ENCODE data around the gene EEFSEC. TPM values are rescaled to one million over a fixed set of nuclear protein-coding genes. Genes with fewer than 3 reads are reported as not detected.

EEFSEC gene
- total RNA-seq, 1 experiment from 2014 or later, result 9.5 TPM

DNA sequence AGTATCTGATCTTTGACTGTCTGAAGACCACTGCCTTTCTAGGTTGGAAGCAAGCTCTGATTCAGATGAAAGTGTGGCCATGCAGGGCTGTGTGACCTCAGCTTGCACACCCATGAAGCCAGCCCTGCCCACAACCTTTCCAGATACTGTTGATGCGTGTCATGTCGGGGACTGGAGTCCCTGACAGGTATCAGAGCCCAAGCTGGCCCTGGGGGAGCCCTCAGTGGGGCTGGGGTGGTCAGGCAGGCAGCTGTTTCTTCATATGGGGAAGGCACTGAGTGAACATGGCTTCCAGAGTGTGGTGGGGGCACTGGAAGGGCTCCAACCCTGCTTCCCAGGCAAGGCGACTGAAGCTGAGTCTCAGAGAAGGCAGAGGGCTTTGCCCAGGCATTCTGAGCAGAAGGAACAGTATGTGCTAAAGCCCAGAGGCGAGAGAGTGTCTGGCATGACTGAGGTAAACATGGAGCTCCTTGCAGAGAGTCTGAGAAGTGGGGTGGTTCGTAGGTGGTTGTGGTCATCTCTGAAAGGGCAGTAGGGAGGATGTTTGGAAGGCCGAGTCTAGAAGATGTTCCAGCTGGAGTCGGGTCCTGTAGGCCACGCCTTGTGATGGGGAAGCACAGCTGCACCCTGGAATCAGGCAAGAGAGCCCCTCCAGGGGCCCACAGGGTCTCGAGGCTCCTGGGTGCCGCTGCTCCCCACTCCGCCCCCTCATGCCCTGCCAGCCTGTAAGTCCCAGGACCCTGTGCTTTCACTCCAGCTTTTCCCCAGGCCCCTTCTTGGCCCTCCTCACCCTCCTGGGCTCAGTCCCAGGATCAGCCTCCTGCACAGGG is 122.2 kb downstream of the EEFSEC start:
- no peaks in the 10 kb centered on the region for H3K79me1 ChIP-seq (ENCODE audit: insufficient read depth, low read depth, low read length, poor library complexity, severe bottlenecking)
- H3K56ac ChIP-seq (ENCODE audit: insufficient read length, low read depth, low read length), result no peak overlapping the region
- H2BK5ac ChIP-seq (ENCODE audit: insufficient read length, low read length), result no peak overlapping the region
- no CpG with 5 or more reads among the region's 11 CpGs for WGBS (ENCODE audit: extremely low coverage, insufficient read length, low lambda C conversion rate)
- H3T11ph ChIP-seq (ENCODE audit: low read length), result no peak overlapping the region
- H2BK12ac ChIP-seq (ENCODE audit: insufficient read length, low read depth, low read length), result no peak overlapping the region
- peak; percentile 18 for DNase-seq
- H4K8ac ChIP-seq (replicated peaks; ENCODE audit: insufficient read length, low read depth, low read length), result no peak overlapping the region
- no peak overlapping the region for H4K91ac ChIP-seq (ENCODE audit: insufficient read length, low read depth, low read length)
- no peak overlapping the region for H2AFZ ChIP-seq (ENCODE audit: low read length)
- Mint-ChIP-seq H3K9me3 (no peaks in the 10 kb centered on the region), H3K27ac (peak overlapping the region in 1 of 3 experiments; percentile 68; a peak in 3 of 7 replicates), H3K4me3 (no peak overlapping the region), H3K36me3 (ENCODE audit: insufficient read depth in 1 of 3, low read depth in 3 of 3) (no peaks in the 10 kb centered on the region; a peak in 1 of 7 replicates), H3K27me3 (ENCODE audit: low read depth) (peaks cover 31% of the 10 kb centered on the region), H3K4me1 (peaks cover 51 to 53% of the 10 kb centered on the region in 2 experiments)
- no peak overlapping the region for H3K4me2 ChIP-seq (ENCODE audit: insufficient read depth, insufficient read length, low read length)
- no peaks in the 10 kb centered on the region for H4K20me1 ChIP-seq (ENCODE audit: control insufficient read depth, insufficient read depth, insufficient read length)
- TF ChIP-seq, protein P1, sequence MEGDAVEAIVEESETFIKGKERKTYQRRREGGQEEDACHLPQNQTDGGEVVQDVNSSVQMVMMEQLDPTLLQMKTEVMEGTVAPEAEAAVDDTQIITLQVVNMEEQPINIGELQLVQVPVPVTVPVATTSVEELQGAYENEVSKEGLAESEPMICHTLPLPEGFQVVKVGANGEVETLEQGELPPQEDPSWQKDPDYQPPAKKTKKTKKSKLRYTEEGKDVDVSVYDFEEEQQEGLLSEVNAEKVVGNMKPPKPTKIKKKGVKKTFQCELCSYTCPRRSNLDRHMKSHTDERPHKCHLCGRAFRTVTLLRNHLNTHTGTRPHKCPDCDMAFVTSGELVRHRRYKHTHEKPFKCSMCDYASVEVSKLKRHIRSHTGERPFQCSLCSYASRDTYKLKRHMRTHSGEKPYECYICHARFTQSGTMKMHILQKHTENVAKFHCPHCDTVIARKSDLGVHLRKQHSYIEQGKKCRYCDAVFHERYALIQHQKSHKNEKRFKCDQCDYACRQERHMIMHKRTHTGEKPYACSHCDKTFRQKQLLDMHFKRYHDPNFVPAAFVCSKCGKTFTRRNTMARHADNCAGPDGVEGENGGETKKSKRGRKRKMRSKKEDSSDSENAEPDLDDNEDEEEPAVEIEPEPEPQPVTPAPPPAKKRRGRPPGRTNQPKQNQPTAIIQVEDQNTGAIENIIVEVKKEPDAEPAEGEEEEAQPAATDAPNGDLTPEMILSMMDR (conservative IDR thresholded peaks at IDR 0.05), result no peak
- no peaks in the 10 kb centered on the region for H3K79me2 ChIP-seq (ENCODE audit: insufficient read depth, low read length)
- H3K4ac ChIP-seq (ENCODE audit: low read depth, low read length), result no peak overlapping the region
- H3K18ac ChIP-seq (ENCODE audit: insufficient read length, low read depth, low read length), result no peak overlapping the region
- no peaks in the 10 kb centered on the region for H3K27me3 ChIP-seq (ENCODE audit: insufficient read depth, low read length)
- H3K4me1 ChIP-seq (ENCODE audit: insufficient read depth, low read length), result peaks cover 11% of the 10 kb centered on the region; the same call in 1 of the 2 replicates
- no peak overlapping the region for H2AK5ac ChIP-seq (ENCODE audit: insufficient read length, low read length)
- H2BK15ac ChIP-seq (ENCODE audit: low read depth, low read length), result no peak overlapping the region
- H3K23me2 ChIP-seq (ENCODE audit: insufficient read length, low read depth, low read length, poor library complexity, severe bottlenecking), result no peaks in the 10 kb centered on the region
- H3K9ac ChIP-seq (ENCODE audit: extremely low read depth, insufficient read length, low read length), result no peak overlapping the region
- H3K14ac ChIP-seq (ENCODE audit: insufficient read depth, low read length), result no peak overlapping the region
- no peak overlapping the region for H3K23ac ChIP-seq (ENCODE audit: insufficient read length, low read depth, low read length)
- H2BK120ac ChIP-seq (ENCODE audit: low read depth, low read length, poor library complexity, severe bottlenecking), result no peak overlapping the region
- no peak overlapping the region for H4K5ac ChIP-seq (ENCODE audit: insufficient read length, low read depth, low read length)
- no peak overlapping the region for H2BK20ac ChIP-seq (ENCODE audit: low read depth, low read length, poor library complexity, severe bottlenecking)
- H3K9me3 ChIP-seq (ENCODE audit: control insufficient read depth, low read depth, low read length), result no peaks in the 10 kb centered on the region
- H3K27ac ChIP-seq (ENCODE audit: insufficient read length, low read depth, low read length), result no peak overlapping the region
